IMR-90 (cell line): Measurements from ENCODE around the gene MRPL17. TPM values are rescaled to one million over a fixed set of nuclear protein-coding genes. Genes with fewer than 3 reads are reported as not detected.

ENCODE experiments used
- ATAC-seq: fragments of 200-7000 bp; cut with Tn5 transposase; 2 replicates; pipeline ENCODE4 v1.9.1; 2020; ENCODE audit warnings: low read depth, mild to moderate bottlenecking, moderate library complexity
- BruUV-seq: library from RNA; stranded (reverse); fragments of 400-500 nt; replicated peaks from 2 replicates; lab custom pipeline; 2021; lab: Mats Ljungman, UMichigan
- CTCF ChIA-PET: fragments of 300-600 bp; formaldehyde crosslinking; extraction: SDS; loops from one replicate; lab custom pipeline; 2021; ENCODE audit warnings: antibody characterized with exemption; lab: Yijun Ruan, JAX
- POLR2A ChIA-PET: fragments of 300-600 bp; sonication (Branson Sonifier 250); formaldehyde crosslinking; loops from one replicate; lab custom pipeline; 2022; ENCODE audit warnings: antibody characterized with exemption; ENCODE audit not compliant: unreplicated experiment; lab: Charles Lee
- DNase-seq: peaks from one replicate; pipeline ENCODE4 v3.0.0; 2013
- H2AFZ ChIP-seq: replicated peaks from 2 replicates; pipeline ENCODE3; 2013; ENCODE audit warnings: low read length, mild to moderate bottlenecking; ENCODE audit not compliant: poor library complexity
- H2AK5ac ChIP-seq: 2 replicates; pipeline ENCODE4 v1.6.1; 2013; ENCODE audit warnings: low read depth, low read length, inconsistent platforms
- H2AK9ac ChIP-seq: replicated peaks from 2 replicates; pipeline ENCODE3; 2013; ENCODE audit warnings: mild to moderate bottlenecking, low read depth, low read length, moderate library complexity; ENCODE audit not compliant: poor library complexity
- H2BK120ac ChIP-seq: 2 replicates; pipeline ENCODE4 v1.6.1; 2013; ENCODE audit warnings: low read depth, low read length, inconsistent platforms
- H2BK15ac ChIP-seq: 3 replicates; pipeline ENCODE4 v1.6.1; 2013; ENCODE audit warnings: low read depth, low read length, inconsistent platforms
- H2BK20ac ChIP-seq: 2 replicates; pipeline ENCODE4 v1.6.1; 2013; ENCODE audit warnings: low read depth, mild to moderate bottlenecking, inconsistent platforms, low read length, moderate library complexity
- H2BK5ac ChIP-seq: 2 replicates; pipeline ENCODE4 v1.6.1; 2013; ENCODE audit warnings: mild to moderate bottlenecking, low read depth, low read length, inconsistent platforms; ENCODE audit not compliant: poor library complexity, severe bottlenecking
- H3K14ac ChIP-seq: replicated peaks from 2 replicates; pipeline ENCODE4 v1.6.1; 2013; ENCODE audit warnings: low read depth, low read length, inconsistent platforms
- H3K18ac ChIP-seq: 2 replicates; pipeline ENCODE4 v1.6.1; 2013; ENCODE audit warnings: low read depth, low read length, control low read depth
- H3K23ac ChIP-seq: 2 replicates; pipeline ENCODE4 v1.6.1; 2013; ENCODE audit warnings: low read depth, low read length, inconsistent platforms
- H3K27ac ChIP-seq: 2 replicates; pipeline ENCODE4 v1.5.1; 2013; ENCODE audit warnings: mild to moderate bottlenecking, control low read depth, low read length; ENCODE audit not compliant: insufficient read depth
- H3K27me3 ChIP-seq: 2 replicates; pipeline ENCODE4 v1.6.1; 2013; ENCODE audit warnings: low read length; ENCODE audit not compliant: control insufficient read depth, insufficient read depth
- H3K36me3 ChIP-seq: 2 replicates; pipeline ENCODE4 v1.6.1; 2013; ENCODE audit warnings: low read length, mixed read lengths; ENCODE audit not compliant: control insufficient read depth, insufficient read depth
- H3K4ac ChIP-seq: 2 replicates; pipeline ENCODE4 v1.6.1; 2013; ENCODE audit warnings: low read depth, low read length, inconsistent platforms
- H3K4me1 ChIP-seq: 2 replicates; pipeline ENCODE4 v1.6.1; 2013; ENCODE audit warnings: low read length, mixed read lengths; ENCODE audit not compliant: control insufficient read depth, insufficient read depth
- H3K4me2 ChIP-seq: 2 replicates; pipeline ENCODE4 v1.6.1; 2013; ENCODE audit warnings: low read depth, mild to moderate bottlenecking, control low read depth, low read length, moderate library complexity
- H3K4me3 ChIP-seq: 2 replicates; pipeline ENCODE4 v1.5.1; 2013; ENCODE audit warnings: low read depth, mild to moderate bottlenecking, control low read depth, low read length, moderate library complexity; ENCODE audit not compliant: insufficient read depth
- H3K56ac ChIP-seq: 2 replicates; pipeline ENCODE4 v1.6.1; 2013; ENCODE audit warnings: low read length, inconsistent platforms; ENCODE audit not compliant: insufficient read depth; ENCODE audit errors: extremely low read depth
- H3K79me1 ChIP-seq, 2 experiments: 2 replicates each; pipeline ENCODE4 v1.6.1; 2013; ENCODE audit warnings: low read length in 2 of 2, inconsistent platforms in 1 of 2, low read depth in 1 of 2
- H3K9ac ChIP-seq: 2 replicates; pipeline ENCODE4 v1.6.1; 2013; ENCODE audit warnings: low read depth, low read length, control low read depth
- H3K9me1 ChIP-seq: 2 replicates; pipeline ENCODE4 v1.6.1; 2013; ENCODE audit warnings: low read length, inconsistent platforms; ENCODE audit not compliant: insufficient read depth
- H3K9me3 ChIP-seq: 2 replicates; pipeline ENCODE4 v1.6.1; 2013; ENCODE audit warnings: low read length; ENCODE audit not compliant: control insufficient read depth, insufficient read depth
- H4K20me1 ChIP-seq: 2 replicates; pipeline ENCODE4 v1.6.1; 2013; ENCODE audit warnings: low read length, inconsistent platforms; ENCODE audit not compliant: insufficient read depth
- H4K5ac ChIP-seq: 2 replicates; pipeline ENCODE4 v1.6.1; 2013; ENCODE audit warnings: mild to moderate bottlenecking, low read depth, low read length, control low read depth
- H4K8ac ChIP-seq, 2 experiments: 2 replicates each; pipeline ENCODE4 v1.6.1; 2013; ENCODE audit warnings: low read depth in 2 of 2, low read length in 2 of 2, control low read depth in 1 of 2, inconsistent platforms in 1 of 2
- H4K91ac ChIP-seq: 2 replicates; pipeline ENCODE4 v1.6.1; 2013; ENCODE audit warnings: low read depth, low read length, inconsistent platforms; ENCODE audit not compliant: insufficient read depth
- BHLHE40 ChIP-seq: fragments of 150-350 bp; IDR thresholded peaks from 2 replicates; pipeline ENCODE4 v1.6.1; 2016; ENCODE audit warnings: mild to moderate bottlenecking, low read depth, low read length
- MAFK ChIP-seq: IDR thresholded peaks from 2 replicates; pipeline ENCODE4 v1.6.1; 2012; ENCODE audit warnings: low read depth, low read length, improper control_type of control experiment
- NFE2L2 ChIP-seq: fragments of 150-350 bp; IDR thresholded peaks from 2 replicates; pipeline ENCODE4 v1.6.1; 2016; ENCODE audit warnings: low read depth, mild to moderate bottlenecking, low read length
- RAD21 ChIP-seq: IDR thresholded peaks from 2 replicates; pipeline ENCODE4 v1.6.1; 2012; ENCODE audit warnings: low read length, improper control_type of control experiment
- SMC3 ChIP-seq: fragments of 150-350 bp; IDR thresholded peaks from 2 replicates; pipeline ENCODE4 v1.6.1; 2016; ENCODE audit warnings: low read depth, mild to moderate bottlenecking, antibody characterized with exemption, low read length, moderate library complexity
- WGBS, 2 experiments: methylation state at CpG; one replicate each; pipeline versions ENCODE4 v1.1.5 to v1.1.7; 2013; ENCODE audit warnings: missing lambda C conversion rate in 2 of 2; ENCODE audit not compliant: insufficient read length in 1 of 2; ENCODE audit errors: extremely low coverage in 2 of 2; 5-methylcytosine and 5-hydroxymethylcytosine counted together
- dilution Hi-C: fragments of 300-500 bp; cut with HindIII; formaldehyde crosslinking; loops from one replicate; pipeline ENCODE4 v1.14.3; 2018; ENCODE audit warnings: low sequenced_read_pairs; ENCODE audit not compliant: unreplicated experiment
- in situ Hi-C: fragments of 300-500 bp; cut with MboI; formaldehyde crosslinking; loops from 3 replicates; pipeline ENCODE4 v1.14.3; 2019; ENCODE audit warnings: low sequenced_read_pairs, inconsistent platforms, mixed read lengths
- intact Hi-C: fragments of 100-400 bp; cut with micrococcal nuclease; formaldehyde crosslinking; loops from 2 replicates; pipeline ENCODE4 v1.10.0; 2022
- polyA plus RNA-seq, 3 experiments: library from polyadenylated mRNA; depleted of rRNA; stranded (reverse); fragments of >200 nt; gene quantifications; 2 replicates each; pipeline ENCODE4 v1.2.3, GENCODE V29; 2012; ENCODE audit warnings: low replicate concordance in 1 of 3
- total RNA-seq: library from RNA; depleted of rRNA; stranded (reverse); fragments of >200 nt; gene quantifications from 2 replicates; pipeline ENCODE4 v1.2.3, GENCODE V29; 2012
- TF ChIP-seq, protein P1 (sequence below): fragments of 150-350 bp; IDR thresholded peaks from 2 replicates; pipeline ENCODE4 v1.6.1; 2017; ENCODE audit warnings: mild to moderate bottlenecking, antibody characterized with exemption, low read length, low read depth
- TF ChIP-seq, protein P2 (sequence below): conservative IDR thresholded peaks from 2 replicates; pipeline ENCODE4 v1.5.1; 2012; ENCODE audit warnings: mild to moderate bottlenecking, low read depth, low read length, improper control_type of control experiment

Gene MRPL17
- total and polyA plus RNA-seq, 2 of the 4 experiments (the other 2 are of a cell fraction), result 70.3 to 85.2 TPM

DNA sequence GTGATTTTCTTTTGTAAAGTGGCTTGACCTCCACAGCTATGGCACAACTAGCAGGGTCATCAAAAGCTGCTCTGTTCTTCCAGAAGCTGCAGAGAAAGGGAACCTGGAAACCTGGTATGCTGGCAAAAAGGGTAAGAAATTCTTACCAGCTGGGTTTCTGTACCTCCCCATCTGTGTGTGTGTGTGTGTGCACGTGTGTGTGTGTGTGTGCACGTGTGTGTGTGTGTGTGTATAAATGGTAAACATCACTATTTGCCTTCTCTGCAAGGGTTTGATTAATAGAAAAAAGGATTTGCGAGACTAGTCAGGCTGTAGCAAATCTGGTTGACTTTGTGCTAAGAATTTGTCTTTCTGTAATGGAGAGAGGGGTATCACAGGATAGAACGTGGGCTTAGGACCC is 4.7 kb upstream of the MRPL17 start:
- no peak overlapping the region for H3K23ac ChIP-seq
- no peak overlapping the region for H2AK5ac ChIP-seq
- H3K4ac ChIP-seq, result no peak overlapping the region
- H3K4me3 ChIP-seq, result no peak overlapping the region
- H3K9me1 ChIP-seq, result peaks cover 3% of the 10 kb centered on the region; the same call in 1 of the 2 replicates
- ATAC-seq (no peak), DNase-seq (no peak)
- H2AK9ac ChIP-seq, result no peak overlapping the region
- H3K27ac ChIP-seq, result no peak overlapping the region
- 100% methylated on average over 1 of the region's 4 CpGs; no CpG with 5 or more reads in 1 of the 2 experiments for WGBS, 2 experiments
- no peak overlapping the region for H2BK15ac ChIP-seq
- no peak overlapping the region for H4K8ac ChIP-seq
- dilution Hi-C loops, result no loop called here
- TF ChIP-seq, protein P1, sequence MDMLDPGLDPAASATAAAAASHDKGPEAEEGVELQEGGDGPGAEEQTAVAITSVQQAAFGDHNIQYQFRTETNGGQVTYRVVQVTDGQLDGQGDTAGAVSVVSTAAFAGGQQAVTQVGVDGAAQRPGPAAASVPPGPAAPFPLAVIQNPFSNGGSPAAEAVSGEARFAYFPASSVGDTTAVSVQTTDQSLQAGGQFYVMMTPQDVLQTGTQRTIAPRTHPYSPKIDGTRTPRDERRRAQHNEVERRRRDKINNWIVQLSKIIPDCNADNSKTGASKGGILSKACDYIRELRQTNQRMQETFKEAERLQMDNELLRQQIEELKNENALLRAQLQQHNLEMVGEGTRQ, result no peak
- TF ChIP-seq MAFK (no peak), RAD21 (no peak), BHLHE40 (no peak), NFE2L2 (no peak), SMC3 (no peak)
- TF ChIP-seq, protein P2, sequence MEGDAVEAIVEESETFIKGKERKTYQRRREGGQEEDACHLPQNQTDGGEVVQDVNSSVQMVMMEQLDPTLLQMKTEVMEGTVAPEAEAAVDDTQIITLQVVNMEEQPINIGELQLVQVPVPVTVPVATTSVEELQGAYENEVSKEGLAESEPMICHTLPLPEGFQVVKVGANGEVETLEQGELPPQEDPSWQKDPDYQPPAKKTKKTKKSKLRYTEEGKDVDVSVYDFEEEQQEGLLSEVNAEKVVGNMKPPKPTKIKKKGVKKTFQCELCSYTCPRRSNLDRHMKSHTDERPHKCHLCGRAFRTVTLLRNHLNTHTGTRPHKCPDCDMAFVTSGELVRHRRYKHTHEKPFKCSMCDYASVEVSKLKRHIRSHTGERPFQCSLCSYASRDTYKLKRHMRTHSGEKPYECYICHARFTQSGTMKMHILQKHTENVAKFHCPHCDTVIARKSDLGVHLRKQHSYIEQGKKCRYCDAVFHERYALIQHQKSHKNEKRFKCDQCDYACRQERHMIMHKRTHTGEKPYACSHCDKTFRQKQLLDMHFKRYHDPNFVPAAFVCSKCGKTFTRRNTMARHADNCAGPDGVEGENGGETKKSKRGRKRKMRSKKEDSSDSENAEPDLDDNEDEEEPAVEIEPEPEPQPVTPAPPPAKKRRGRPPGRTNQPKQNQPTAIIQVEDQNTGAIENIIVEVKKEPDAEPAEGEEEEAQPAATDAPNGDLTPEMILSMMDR, result no peak
- intact Hi-C loops, result no loop called here
- no peaks in the 10 kb centered on the region for H3K27me3 ChIP-seq
- POLR2A ChIA-PET, result no interaction called here
- H3K9ac ChIP-seq, result no peak overlapping the region
- no peak overlapping the region for H2BK20ac ChIP-seq
- H4K91ac ChIP-seq, result no peak overlapping the region
- no peaks in the 10 kb centered on the region for H3K36me3 ChIP-seq
- peaks cover 2% of the 10 kb centered on the region; the same call in 1 of the 2 replicates for H3K9me3 ChIP-seq
- peaks cover 0 to 2% of the 10 kb centered on the region in 2 experiments; a peak in 1 of 4 replicates for H3K79me1 ChIP-seq
- CTCF ChIA-PET, result no interaction called here
- H3K14ac ChIP-seq, result no peak overlapping the region
- H4K20me1 ChIP-seq, result no peaks in the 10 kb centered on the region; the same call in 1 of the 2 replicates
- no peak overlapping the region for H2AFZ ChIP-seq
- no TSS peak for BruUV-seq
- no peak overlapping the region for H3K4me2 ChIP-seq
- H3K56ac ChIP-seq, result no peak overlapping the region
- in situ Hi-C loops, result loop anchor here (10.0 kb wide), 1 partner anchor 303 kb away; no protein-coding TSS in a partner anchor
- H2BK120ac ChIP-seq, result no peak overlapping the region
- H3K18ac ChIP-seq, result no peak overlapping the region
- H4K5ac ChIP-seq, result no peak overlapping the region
- peaks cover 2% of the 10 kb centered on the region; the same call in 1 of the 2 replicates for H3K4me1 ChIP-seq
- no peak overlapping the region for H2BK5ac ChIP-seq
